ENCODE data around the gene PLA2G2C.

Gene PLA2G2C

GRCh38 chr1:20202166-20202565, 15.8 kb upstream of the PLA2G2C start:
- no peak for DNase-seq

GRCh38 chr1:20200966-20201365, 14.6 kb upstream of the PLA2G2C start:
- no peak for DNase-seq

GRCh38 chr1:20199840-20200239, 13.5 kb upstream of the PLA2G2C start:
- no peak for DNase-seq

- no peak for DNase-seq
These were observed 13.1 kb upstream of the PLA2G2C start for GRCh38 chr1:20199403-20199802.

GRCh38 chr1:20198918-20199317, 12.6 kb upstream of the PLA2G2C start:
- no peak for DNase-seq

GRCh38 chr1:20198296-20198695, 12.0 kb upstream of the PLA2G2C start:
- DNase-seq = no peak

- DNase-seq = no peak
These were observed 11.0 kb upstream of the PLA2G2C start for GRCh38 chr1:20197329-20197791.

- no peak for DNase-seq
These were observed 9.1 kb upstream of the PLA2G2C start for GRCh38 chr1:20195462-20195780.

- DNase-seq = peak; percentile 32
These were observed 8.6 kb upstream of the PLA2G2C start for GRCh38 chr1:20194757-20195461.

GRCh38 chr1:20194224-20194623, 7.9 kb upstream of the PLA2G2C start:
- no peak for DNase-seq

- DNase-seq = no peak
These were observed 6.6 kb upstream of the PLA2G2C start for GRCh38 chr1:20192871-20193411.

GRCh38 chr1:20192364-20192763, 6.0 kb upstream of the PLA2G2C start:
- peak; percentile 4 for DNase-seq

GRCh38 chr1:20191266-20191825, 5.0 kb upstream of the PLA2G2C start:
- DNase-seq = no peak

GRCh38 chr1:20190256-20191160, 4.2 kb upstream of the PLA2G2C start:
- DNase-seq = no peak

- no peak for DNase-seq
These were observed 3.3 kb upstream of the PLA2G2C start for GRCh38 chr1:20189664-20190063.

- DNase-seq = no peak
These were observed 2.1 kb upstream of the PLA2G2C start for GRCh38 chr1:20188455-20188817.

- DNase-seq = no peak
These were observed 1.6 kb upstream of the PLA2G2C start for GRCh38 chr1:20187813-20188454.

- DNase-seq = no peak
These were observed 940 bp upstream of the PLA2G2C start for GRCh38 chr1:20187103-20187812.

- no peak for DNase-seq
These were observed 1.1 kb downstream of the PLA2G2C start for GRCh38 chr1:20184997-20185833.

GRCh38 chr1:20184481-20184900, 1.8 kb downstream of the PLA2G2C start:
- no peak for DNase-seq

- no peak for DNase-seq
These were observed 2.6 kb downstream of the PLA2G2C start for GRCh38 chr1:20183616-20184271.

Data from fibroblast of skin of right quadriceps (primary cell).